HG03565 (cell line): ENCODE measurements around the gene DGKG.
A peak's percentile ranks its signal among the peaks of the same experiment; 100 is the strongest.

Experiments used
- ATAC-seq: cut with Tn5 transposase; IDR thresholded peaks from one replicate; pipeline ENCODE4 v1.9.1; 2021; ENCODE audit warnings: mild to moderate bottlenecking, moderate library complexity; ENCODE audit not compliant: unreplicated experiment

The DGKG gene

DNA sequence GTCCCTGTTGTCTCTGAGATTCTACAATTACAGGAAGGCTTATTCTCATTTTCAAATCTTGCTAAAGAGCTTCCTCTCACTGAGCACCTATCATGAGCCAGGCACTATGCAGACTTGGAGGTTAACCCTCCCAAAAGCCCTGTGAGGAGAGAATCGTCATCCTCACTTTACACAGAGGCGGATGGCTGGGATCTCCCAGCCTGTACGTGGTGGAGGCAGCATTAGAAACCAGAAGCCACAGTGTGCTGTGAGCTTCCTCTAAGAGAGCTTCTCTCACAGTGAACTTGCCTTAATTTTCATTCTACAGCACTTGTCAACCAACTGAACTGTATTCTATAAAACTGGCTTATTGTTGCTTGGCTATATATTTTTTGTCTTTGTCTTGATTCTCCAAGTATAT is 6.1 kb upstream of the DGKG start:
- no peak for ATAC-seq

DNA sequence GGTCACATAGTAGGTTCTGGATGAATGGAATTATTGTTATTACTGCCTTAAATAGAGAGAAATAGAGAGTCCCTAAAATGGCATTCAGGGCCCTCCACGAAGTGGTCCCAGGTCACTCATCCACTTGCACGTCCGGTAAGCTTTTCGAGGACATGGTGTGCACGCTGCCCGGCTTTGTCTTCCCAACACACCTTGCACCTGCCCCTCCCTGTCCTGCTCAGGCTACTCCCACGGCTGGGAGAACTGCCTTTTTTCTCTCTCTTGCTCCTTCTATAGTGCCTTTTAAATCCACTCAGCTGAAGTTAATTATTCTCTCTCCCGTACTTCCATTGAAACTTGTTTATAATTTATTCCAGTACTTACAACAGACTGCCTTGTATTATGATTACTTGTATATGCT is 5.6 kb upstream of the DGKG start:
- no peak for ATAC-seq

GRCh38 chr3:186366206-186366605 is 4.2 kb upstream of the DGKG start:
- ATAC-seq = no peak

- no peak for ATAC-seq
Observed at GRCh38 chr3:186365202-186365974, 3.4 kb upstream of the DGKG start.

DNA sequence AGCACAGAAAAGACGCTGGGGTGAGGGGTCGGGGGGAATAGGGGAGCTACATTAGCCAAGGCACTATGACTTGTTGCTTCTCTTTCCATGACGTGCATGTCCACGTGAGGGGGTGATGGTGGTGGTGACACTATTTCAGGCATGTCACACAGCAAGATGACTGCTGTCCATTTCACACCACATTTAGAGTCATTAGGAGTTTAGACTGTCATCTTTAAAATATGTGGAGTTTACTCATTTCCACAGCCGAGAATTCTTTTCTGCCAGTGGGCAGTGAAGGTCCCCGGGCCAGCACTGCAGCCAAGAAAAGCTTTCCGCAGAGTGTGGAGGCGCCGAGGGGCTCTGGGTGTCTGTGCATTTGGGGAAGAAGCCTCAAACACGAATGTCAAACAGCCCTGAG is 954 bp upstream of the DGKG start:
- ATAC-seq = no peak

GRCh38 chr3:186362537-186362842 is 456 bp upstream of the DGKG start:
- ATAC-seq = no peak

DNA sequence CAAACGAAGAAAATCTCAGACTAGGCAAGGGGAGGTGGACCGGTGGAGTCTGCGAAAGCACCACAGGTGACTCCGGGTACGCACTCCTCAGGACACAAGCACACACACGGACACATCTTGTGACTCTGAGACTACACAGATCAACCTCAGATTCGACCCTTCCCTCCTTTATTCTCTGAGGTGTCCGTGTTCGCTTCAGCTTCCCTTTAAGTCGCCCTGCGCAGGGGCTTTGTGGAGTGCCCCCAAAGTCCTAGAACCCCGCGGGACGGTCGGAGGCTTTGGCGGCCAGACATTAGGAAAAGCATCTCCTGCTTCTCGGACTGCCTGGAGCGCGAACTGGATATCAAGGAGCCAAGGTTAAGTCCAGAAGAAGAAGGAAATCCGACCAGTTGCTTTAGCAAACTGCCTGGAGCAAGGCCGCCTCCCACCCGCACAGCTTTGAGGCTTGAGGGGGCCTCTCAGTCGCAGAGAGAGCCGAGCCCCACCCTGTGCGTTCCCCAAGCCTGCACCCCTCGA is 730 bp downstream of the DGKG start:
- no peak for ATAC-seq

DNA sequence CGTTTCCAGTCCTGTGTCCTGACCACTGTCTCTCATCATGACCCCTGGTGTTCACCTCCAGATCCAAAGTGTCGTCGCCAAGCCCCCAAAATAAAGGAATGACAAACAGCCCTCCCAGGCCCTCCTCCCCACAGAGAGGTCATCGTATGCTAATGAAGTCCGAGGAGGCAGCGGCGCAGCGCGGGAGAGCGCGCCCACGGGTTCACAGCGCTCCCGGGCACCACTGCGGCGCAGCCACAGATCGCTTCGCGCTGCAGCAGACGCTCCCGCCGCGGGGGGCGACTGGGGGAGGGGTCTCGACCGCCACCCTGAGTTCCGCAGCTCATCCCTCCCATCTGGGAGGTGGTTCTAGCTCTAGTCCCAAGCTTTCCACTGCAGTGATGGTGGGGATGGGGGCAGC is 1.3 kb downstream of the DGKG start:
- ATAC-seq = no peak

GRCh38 chr3:186359078-186359477 is 3.0 kb downstream of the DGKG start:
- ATAC-seq = no peak

- no peak for ATAC-seq
Observed at GRCh38 chr3:186356152-186356551, 5.9 kb downstream of the DGKG start.

- ATAC-seq = no peak
Observed at GRCh38 chr3:186354100-186354499, 7.9 kb downstream of the DGKG start.

GRCh38 chr3:186352369-186352768 is 9.7 kb downstream of the DGKG start:
- ATAC-seq = no peak

DNA sequence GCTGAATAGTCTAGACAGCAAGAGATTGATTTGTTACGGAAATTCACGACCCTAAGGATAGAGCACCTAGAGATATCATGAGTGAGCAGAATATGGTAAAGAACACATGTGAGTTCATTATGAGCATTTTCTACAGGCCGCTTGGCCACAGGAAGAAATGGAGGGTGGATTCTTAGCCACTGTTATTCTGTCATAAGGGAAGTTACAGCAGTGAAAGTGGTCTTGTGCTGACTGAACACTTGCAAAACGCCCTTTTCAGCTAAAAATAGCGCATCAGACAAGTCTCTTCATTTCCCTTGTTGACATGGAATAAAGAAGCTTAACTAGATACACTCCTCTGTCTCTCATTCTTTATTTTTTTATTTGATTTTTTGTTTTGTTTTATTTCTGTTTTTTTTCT is 19.8 kb downstream of the DGKG start:
- ATAC-seq = peak; percentile 59

DNA sequence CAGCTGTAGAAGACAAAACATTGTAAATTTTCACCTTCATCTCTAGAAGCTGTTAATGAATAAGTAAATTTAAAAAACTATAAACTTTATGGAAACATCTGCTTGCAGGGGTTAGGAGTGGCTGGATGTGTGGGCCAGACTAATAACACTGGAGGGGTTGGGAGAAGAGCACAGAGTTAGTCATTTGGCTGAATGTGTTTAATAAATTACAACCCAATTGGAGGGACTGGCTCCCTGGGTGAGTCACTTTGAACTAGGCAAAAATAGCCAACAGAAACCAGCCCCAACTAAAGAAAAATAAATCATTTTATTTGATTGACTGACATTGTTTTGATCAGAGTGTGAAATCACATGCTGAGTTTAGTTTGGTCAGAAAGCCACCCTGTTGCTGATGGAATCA is 21.8 kb downstream of the DGKG start:
- no peak for ATAC-seq

GRCh38 chr3:186339180-186339918 is 22.7 kb downstream of the DGKG start:
- no peak for ATAC-seq

DNA sequence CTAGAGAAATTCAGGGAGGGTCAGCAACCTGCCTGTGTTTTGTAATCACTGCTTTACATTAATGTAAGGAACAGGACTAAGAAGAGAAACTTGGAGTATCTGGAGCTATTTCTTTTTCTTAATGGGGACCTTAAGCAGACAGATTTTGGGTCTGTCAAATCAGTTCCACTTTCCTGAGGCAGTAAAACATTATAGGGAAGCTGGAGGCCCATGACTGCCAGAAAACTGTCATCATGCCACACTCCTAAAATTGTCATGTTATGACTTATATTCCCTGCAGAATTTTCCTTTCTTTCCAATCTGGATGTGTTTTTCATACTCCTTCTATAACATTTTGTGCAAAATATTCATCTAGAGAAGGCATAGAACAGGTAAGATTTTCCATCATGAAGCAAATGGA is 28.8 kb downstream of the DGKG start:
- ATAC-seq = no peak

- peak; percentile 65 for ATAC-seq
Observed at GRCh38 chr3:186330772-186331460, 31.1 kb downstream of the DGKG start.

DNA sequence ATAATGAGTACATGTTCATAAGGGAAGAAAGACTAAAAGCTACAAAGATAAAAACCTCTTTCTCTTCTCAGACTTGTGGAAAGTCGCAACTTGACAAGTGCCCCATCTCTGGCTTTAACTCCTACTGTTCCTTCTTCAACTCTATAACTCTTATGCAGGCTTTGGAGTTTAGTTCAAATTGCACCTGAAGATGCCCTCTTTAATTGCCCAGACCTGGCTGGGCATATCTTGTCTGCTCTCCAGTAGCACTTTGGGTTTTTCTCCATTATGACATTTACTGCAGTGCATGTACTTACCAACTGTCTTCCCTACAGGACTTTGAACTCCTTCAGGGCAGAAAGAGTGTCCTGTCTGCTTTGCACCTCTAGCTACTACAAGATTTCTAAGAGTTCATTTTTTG is 32.4 kb downstream of the DGKG start:
- no peak for ATAC-seq

DNA sequence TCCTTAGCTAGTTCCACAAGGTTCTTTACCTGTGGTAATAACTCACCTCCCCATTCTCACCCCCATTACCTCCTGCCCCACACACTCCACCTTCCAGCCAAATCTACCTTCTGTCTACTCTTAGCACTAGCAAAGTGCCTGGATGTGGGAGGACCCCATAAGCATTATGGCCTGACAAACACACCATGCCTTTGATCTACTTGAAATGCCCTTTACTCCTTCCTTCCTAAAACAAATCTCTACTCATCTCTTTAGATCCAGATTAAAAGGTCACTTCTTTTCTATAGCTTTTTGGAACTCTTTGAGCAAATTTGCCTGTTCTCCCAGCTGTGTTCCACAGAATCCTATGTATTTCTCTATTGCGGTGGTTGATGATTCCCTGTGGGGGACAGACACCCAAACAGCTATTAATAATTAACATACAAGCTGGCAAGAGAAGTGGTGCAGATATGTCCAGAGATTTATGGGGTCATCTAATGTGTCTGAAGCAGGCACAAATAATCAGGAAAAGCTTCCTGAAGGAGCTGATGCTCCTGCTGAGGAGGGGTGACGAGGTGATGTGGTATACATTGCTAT is 34.0 kb downstream of the DGKG start:
- ATAC-seq = no peak

GRCh38 chr3:186322761-186323160 is 39.3 kb downstream of the DGKG start:
- ATAC-seq = no peak

- ATAC-seq = no peak
Observed at GRCh38 chr3:186321746-186322145, 40.3 kb downstream of the DGKG start.
